HK-2 (cell line): ENCODE data around the gene FOXN1.

Source experiments
- DNase-seq: peaks from one replicate; pipeline ENCODE4 v3.0.0-alpha.2; 2018; ENCODE audit not compliant: unreplicated experiment

FOXN1 gene

GRCh38 chr17:28477928-28478327 is 28.2 kb upstream of the FOXN1 start:
- DNase-seq = no peak

- DNase-seq = no peak
These were observed 27.2 kb upstream of the FOXN1 start for GRCh38 chr17:28478712-28479615.

- DNase-seq = no peak
These were observed 25.9 kb upstream of the FOXN1 start for GRCh38 chr17:28480278-28480677.

GRCh38 chr17:28480799-28481571 is 25.2 kb upstream of the FOXN1 start:
- no peak for DNase-seq

GRCh38 chr17:28482551-28483199 is 23.5 kb upstream of the FOXN1 start:
- DNase-seq = no peak

GRCh38 chr17:28484296-28484695 is 21.9 kb upstream of the FOXN1 start:
- DNase-seq = no peak

- no peak for DNase-seq
These were observed 21.1 kb upstream of the FOXN1 start for GRCh38 chr17:28485049-28485448.

- no peak for DNase-seq
These were observed 18.1 kb upstream of the FOXN1 start for GRCh38 chr17:28487881-28488532.

- DNase-seq = no peak
These were observed 17.4 kb upstream of the FOXN1 start for GRCh38 chr17:28488533-28489276.

GRCh38 chr17:28491286-28491685 is 14.9 kb upstream of the FOXN1 start:
- no peak for DNase-seq

GRCh38 chr17:28491860-28492259 is 14.3 kb upstream of the FOXN1 start:
- DNase-seq = no peak

GRCh38 chr17:28492352-28493310 is 13.5 kb upstream of the FOXN1 start:
- DNase-seq = no peak

GRCh38 chr17:28493460-28493859 is 12.7 kb upstream of the FOXN1 start:
- no peak for DNase-seq

- DNase-seq = peak; percentile 77
These were observed 11.5 kb upstream of the FOXN1 start for GRCh38 chr17:28494445-28495188.

- no peak for DNase-seq
These were observed 10.5 kb upstream of the FOXN1 start for GRCh38 chr17:28495635-28496034.

GRCh38 chr17:28497931-28498330 is 8.2 kb upstream of the FOXN1 start:
- DNase-seq = no peak

- DNase-seq = no peak
These were observed 7.3 kb upstream of the FOXN1 start for GRCh38 chr17:28498652-28499363.

- no peak for DNase-seq
These were observed 6.8 kb upstream of the FOXN1 start for GRCh38 chr17:28499364-28499664.
